Fibroblast of gingiva (primary cell): ENCODE data around the gene PHF20.
"Not testable (repeated sequence)": the region's sequence is repeated elsewhere in the genome, so short reads cannot be mapped to it uniquely, and the experiment has no call there.

ENCODE experiments used
- DNase-seq: peaks from one replicate; pipeline ENCODE4 v3.0.0-alpha.2; 2011; ENCODE audit warnings: low read depth

The PHF20 gene

DNA sequence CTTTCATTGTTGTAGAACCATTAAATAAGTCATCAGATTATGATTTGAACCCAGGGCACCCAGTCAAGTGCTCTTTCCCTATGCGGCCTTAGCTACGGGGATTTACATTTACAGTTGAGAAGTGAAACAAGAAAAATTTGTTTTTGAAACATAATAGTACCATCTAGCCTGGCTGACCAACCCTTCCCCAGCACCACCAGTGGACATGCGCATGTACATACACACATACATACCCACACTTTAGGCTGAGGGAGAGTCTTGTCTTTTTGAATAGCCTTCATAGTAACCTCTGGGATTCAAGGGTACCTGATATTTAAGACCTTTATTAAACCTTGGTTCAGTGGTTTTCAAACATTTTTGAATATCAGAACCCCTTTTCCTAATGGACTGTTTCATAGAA lies 148.7 kb downstream of the PHF20 start:
- no peak for DNase-seq

DNA sequence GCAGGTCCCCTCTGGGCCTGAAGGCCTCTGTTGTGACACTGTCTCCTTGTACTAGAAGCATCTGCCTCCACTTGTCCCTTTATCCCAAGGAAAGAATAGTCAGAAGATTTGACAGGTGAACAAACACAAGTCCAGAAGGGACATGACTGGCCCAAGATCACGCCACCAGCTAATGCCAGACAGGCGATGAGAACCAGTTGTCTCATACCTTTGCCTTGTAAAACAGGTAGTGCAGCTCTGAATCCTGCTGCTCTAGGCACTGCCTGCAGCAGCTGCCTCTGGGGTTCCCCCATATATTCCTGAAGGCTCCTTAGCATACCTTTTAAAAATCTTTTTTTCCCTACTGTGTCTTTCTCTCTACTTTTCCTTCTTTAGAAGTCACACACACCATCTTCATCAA lies 157.5 kb downstream of the PHF20 start:
- DNase-seq: no peak

- no peak for DNase-seq
Observed at GRCh38 chr20:35934050-35934449, 162.2 kb downstream of the PHF20 start.

DNA sequence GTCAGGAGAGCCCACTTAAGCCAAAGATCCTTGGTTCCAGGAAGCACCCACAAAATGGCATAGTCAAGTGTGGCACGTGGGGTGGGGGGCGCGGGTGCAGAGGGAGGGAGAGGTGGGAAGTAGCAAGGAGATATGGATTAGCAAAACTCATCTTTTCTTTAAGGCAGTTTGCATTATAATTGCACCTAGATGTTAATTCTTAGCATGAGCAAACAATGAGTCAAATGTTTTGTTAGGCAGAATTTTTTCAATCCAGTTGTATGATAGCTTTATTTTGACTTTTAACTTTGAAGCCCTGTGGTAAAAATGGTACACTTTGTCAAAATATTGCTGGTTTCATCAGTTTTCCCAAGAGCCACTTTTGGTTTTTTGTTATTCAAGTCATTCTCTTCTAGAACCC lies 167.4 kb downstream of the PHF20 start:
- DNase-seq: no peak

DNA sequence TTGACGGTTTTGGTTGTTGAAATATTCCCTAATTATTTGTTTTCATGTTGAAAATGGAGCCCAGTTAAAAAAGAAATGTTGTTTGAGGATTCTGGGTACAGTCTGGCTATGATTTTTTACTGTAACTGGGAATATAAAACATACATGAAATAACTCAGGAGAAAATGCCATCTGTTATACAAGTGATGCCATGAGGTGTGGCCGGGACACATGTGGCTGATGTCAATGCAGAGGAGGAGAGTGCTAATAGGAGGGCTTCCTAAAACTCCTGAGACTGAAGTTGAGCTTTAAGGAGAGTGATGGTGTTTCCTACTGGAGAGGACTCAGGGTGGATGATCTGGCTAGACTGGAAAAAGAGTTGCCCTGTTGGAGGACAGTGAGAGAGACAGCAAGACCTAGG lies 169.8 kb downstream of the PHF20 start:
- DNase-seq: no peak

DNA sequence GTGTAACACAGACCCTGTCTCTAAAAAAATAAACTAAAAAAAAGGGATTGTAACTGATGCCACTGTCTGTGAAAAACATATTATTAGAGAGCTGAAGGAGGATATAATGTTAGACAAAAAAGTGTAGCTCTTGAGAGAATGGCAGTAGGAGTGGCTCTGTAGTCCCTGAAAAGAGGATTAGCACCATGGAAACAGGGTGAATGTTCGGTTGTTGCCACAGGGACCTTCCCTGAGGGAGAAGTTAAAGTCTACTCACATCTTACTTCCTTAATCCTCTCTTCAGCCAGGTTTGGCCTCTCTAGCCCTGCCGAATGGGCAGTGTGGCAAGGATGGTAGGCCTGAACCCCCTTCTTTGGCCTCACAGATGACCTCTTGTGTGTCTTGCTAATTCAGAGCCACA lies 170.4 kb downstream of the PHF20 start:
- no peak for DNase-seq

GRCh38 chr20:35947489-35947888 lies 175.7 kb downstream of the PHF20 start:
- peak; percentile 10 for DNase-seq

DNA sequence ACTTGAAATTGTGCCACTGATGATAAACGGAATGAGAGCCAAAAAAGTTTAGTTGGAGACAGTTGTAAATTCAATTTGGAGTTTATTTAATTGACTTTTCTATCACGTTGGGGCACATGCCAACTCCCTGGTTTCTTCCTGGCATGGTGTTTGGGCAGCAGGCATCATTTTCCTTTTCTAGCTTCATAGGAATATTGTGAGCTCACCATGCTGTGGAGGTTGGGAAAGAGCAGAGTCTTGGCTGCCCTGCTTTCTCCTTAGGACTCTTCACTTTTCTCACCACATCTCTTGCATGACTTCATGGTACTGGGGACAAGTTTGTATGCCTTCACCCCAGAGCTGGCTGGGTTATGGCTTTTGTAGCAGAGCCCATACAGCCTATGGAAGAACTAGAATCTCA lies 176.1 kb downstream of the PHF20 start:
- DNase-seq: no peak

DNA sequence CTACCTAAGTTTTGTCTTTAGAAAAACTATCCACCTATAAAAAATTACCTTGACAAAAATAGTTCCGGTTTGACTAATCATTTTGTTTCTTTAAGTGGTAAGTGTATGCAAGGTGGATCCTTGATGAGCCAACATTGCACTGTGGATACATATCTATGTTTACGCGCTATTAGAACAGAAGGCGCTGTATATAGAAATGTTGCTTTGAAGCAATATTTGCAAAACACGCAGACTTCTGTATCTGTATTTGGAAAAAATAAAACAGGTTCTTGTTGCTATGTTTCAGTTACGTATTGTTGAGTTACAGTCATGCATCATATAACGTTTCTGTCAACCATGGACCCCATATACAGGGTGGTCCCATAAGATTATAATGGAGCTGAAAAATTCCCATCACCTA lies 178.3 kb downstream of the PHF20 start:
- no peak for DNase-seq

DNA sequence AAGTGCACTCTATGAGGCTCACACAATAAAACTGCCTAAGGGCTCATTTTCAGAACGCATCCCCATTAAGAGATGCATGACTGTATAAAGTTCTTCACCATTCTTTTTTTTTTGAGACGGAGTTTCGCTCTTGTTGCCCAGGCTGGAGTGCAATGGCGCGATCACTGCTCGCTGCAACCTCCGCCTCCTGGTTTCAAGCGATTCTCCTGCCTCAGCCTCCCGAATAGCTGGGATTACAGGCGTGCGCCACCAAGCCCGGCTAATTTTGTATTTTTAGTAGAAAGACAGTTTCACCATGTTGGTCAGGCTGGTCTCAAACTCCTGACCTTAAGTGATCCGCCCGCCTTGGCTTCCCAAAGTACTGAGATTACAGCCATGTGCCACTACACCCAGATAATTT lies 180.3 kb downstream of the PHF20 start:
- not testable (repeated sequence) for DNase-seq

- DNase-seq: peak; percentile 33
Observed at GRCh38 chr20:35952480-35953386, 180.9 kb downstream of the PHF20 start.

GRCh38 chr20:35953387-35954199 lies 181.8 kb downstream of the PHF20 start:
- DNase-seq: peak; percentile 42

DNA sequence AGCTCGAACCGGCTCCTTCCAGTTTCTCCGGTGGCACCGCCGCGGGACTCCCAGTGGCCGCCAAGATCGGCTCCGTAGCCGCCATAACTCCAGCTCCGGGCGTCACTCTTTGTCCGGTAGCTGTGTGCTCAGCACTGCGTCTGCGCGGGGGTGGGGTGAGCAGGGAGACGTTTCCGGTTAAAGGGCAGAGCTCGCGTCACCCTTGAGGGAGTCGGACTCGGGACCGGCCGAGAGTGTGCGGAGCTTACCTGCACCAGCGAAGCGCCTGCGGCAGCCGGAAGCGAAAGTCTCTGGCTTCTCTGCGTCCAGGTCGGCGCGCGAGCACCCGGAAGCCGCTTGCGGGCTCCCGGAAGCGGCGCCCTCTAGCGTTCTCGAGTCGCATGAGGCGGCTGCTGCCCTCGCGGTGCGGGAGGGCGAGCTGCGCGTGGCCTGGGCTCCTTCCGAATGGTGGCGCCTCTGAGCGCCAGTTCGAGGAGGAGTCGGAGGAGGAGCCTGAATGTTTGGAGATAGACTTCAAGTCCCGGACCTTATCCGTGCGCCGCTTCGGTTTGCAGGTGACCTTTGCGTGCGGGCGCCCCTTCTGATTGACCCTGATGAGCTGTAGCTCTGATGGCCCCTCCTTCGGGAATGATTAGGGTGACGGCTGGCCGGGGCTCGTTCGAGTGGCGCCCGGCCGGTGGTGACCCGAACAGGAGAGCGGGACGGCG lies 182.5 kb downstream of the PHF20 start, which contains the start of gene SCAND1:
TSS of gene SCAND1 (minus strand) at position 303 of the 707 bp plus-strand sequence. CDS start at position 85, 218 bp downstream.
- peak; percentile 97 for DNase-seq

GRCh38 chr20:35954907-35955251 lies 183.1 kb downstream of the PHF20 start:
- peak; percentile 44 for DNase-seq

GRCh38 chr20:35956616-35957015 lies 184.8 kb downstream of the PHF20 start:
- DNase-seq: no peak

DNA sequence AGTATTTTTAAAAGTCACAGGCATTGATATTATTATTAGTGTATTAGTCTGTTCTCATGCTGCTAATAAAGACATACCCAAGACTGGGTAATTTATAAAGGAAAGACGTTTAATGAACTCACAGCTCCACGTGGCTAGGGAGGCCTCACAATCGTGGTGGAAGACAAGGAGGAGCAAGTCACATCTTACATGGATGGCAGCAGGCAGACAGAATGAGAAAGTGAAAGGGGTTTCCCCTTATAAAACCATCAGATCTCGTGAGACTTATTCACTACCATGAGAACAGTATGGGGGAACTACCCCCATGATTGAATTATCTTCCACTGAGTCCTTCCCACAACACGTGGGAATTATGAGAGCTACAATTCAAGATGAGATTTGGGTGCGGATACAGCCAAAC lies 187.5 kb downstream of the PHF20 start:
- DNase-seq: not testable (repeated sequence)

GRCh38 chr20:35963878-35964277 lies 192.1 kb downstream of the PHF20 start:
- no peak for DNase-seq

DNA sequence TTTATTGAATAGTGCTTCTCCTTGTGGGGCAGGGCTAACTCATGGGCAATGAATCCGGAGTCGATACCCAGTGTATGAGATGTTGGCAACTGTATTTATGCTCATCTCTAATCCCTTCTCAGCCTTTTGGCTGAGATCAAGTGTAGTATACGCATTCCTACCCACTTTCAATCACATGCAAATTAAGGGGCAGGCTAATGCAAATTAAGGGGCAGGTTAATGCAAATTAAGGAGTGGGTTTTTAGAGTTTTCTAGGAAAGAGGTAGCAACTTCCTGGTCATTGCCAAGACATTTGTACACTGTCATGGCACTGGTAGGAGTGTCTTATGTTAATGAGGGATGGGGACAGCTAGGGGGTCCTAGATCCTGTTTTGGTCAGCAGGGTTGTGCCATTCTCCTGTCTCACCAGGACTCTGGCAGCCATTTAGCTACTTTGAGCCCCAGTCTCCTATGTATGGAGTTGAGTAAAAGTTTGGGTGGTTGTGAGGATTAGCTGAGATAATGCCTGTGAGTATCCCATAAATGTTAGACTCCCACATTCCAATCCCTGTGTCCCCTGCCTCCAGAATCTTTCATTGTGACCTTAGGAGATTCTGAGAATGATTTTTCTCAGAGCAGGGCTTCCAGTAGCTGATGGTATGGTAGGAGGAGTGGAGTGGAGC lies 196.3 kb downstream of the PHF20 start, which contains the start of gene CNBD2:
TSS of gene CNBD2 (plus strand) at position 612 of the 662 bp plus-strand sequence. CDS start 173 bp downstream, outside the sequence.
- DNase-seq: no peak

- no peak for DNase-seq
Observed at GRCh38 chr20:35968930-35969329, 197.1 kb downstream of the PHF20 start.

DNA sequence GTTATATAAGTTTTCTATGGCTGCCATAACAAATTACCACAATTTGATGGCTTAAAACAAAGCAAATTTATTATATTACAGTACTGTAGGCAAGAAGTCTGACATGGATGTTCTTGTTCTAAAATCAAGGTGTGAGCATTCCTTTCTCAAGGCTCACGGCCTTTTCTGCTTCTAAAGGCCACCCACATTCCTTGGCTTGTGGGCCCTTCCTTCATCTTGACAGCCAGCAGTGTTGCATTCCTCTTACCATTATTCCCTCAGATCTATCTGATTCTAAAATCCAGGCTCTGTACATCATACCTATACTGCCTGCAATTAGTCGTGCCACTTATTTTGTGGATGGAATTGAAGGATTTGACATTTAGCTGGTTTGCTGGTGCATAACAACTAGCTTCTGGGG lies 200.2 kb downstream of the PHF20 start:
- no peak for DNase-seq

DNA sequence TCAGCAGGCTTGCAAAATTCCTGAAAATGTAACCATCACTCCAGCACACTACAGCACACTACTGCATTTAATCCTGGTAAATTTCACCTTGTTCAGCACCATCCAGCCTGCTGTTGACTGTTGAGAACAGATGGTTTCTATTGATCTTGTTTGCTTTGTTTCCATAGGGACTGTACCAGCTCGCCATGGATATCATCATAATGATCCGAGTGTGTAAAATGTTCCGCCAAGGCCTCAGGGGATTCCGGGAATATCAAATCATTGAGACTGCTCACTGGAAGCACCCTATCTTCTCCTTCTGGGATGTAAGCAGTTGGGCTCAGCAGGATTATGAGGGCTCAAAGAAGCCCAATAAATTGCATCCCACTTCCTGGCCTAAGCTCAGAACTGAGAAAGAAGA lies 200.6 kb downstream of the PHF20 start:
- peak; percentile 84 for DNase-seq

DNA sequence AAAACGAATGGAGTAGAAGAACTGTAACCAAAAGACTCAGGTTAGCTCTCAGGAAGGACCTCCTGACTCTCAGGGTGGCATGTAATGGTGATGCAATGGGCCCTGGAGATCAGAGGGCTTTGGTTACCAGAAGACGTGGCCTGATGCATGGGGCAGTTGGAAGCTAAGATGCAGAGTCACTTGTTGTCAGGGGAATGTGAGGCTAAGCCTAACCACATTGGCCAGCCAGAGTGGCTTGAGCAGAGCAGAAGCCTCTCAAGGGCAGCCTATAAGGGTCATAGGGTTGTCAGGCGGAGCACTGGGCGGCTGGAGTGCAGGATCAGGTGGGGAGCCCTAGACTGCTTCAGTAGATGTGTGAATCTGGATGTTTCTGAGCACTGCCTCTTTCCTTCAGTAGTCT lies 202.4 kb downstream of the PHF20 start:
- DNase-seq: no peak
